ENCODE results near the gene DOK5. TPM values are rescaled to one million over a fixed set of nuclear protein-coding genes. Genes with fewer than 3 reads are reported as not detected.

Gene DOK5
- total RNA-seq, 1 donor, result 85.6 TPM

GRCh38 chr20:54605319-54605718, 129.9 kb downstream of the DOK5 start:
- no peak for TF ChIP-seq CTCF (IDR thresholded peaks at IDR 0.05; ENCODE audit: insufficient read depth, low read length)
- DNase-seq (ENCODE audit: low read depth), result no peak
- no peak overlapping the region for H3K4me3 ChIP-seq (ENCODE audit: low read depth, low read length)

GRCh38 chr20:54606380-54606779, 131.0 kb downstream of the DOK5 start:
- TF ChIP-seq CTCF (IDR thresholded peaks at IDR 0.05; ENCODE audit: insufficient read depth, low read length), result no peak
- no peak for DNase-seq (ENCODE audit: low read depth)
- H3K4me3 ChIP-seq (ENCODE audit: low read depth, low read length), result no peak overlapping the region

GRCh38 chr20:54608039-54608745, 132.8 kb downstream of the DOK5 start:
- TF ChIP-seq CTCF (IDR thresholded peaks at IDR 0.05; ENCODE audit: insufficient read depth, low read length), result no peak
- H3K4me3 ChIP-seq (ENCODE audit: low read depth, low read length), result no peak overlapping the region

GRCh38 chr20:54608943-54609342, 133.6 kb downstream of the DOK5 start:
- no peak for TF ChIP-seq CTCF (IDR thresholded peaks at IDR 0.05; ENCODE audit: insufficient read depth, low read length)
- DNase-seq (ENCODE audit: low read depth), result no peak
- H3K4me3 ChIP-seq (ENCODE audit: low read depth, low read length), result no peak overlapping the region

More at GRCh38 chr20:54608039-54608745, 132.8 kb downstream of the DOK5 start:
- DNase-seq (ENCODE audit: low read depth), result no peak

GRCh38 chr20:54611708-54612412, 136.5 kb downstream of the DOK5 start:
- TF ChIP-seq CTCF (IDR thresholded peaks at IDR 0.05; ENCODE audit: insufficient read depth, low read length), result no peak
- DNase-seq (ENCODE audit: low read depth), result no peak
- no peak overlapping the region for H3K4me3 ChIP-seq (ENCODE audit: low read depth, low read length)

GRCh38 chr20:54618412-54618811, 143.0 kb downstream of the DOK5 start:
- no peak for DNase-seq (ENCODE audit: low read depth)

More at GRCh38 chr20:54618412-54618811, 143.0 kb downstream of the DOK5 start:
- TF ChIP-seq CTCF (IDR thresholded peaks at IDR 0.05; ENCODE audit: insufficient read depth, low read length), result no peak
- H3K4me3 ChIP-seq (ENCODE audit: low read depth, low read length), result no peak overlapping the region

All from fibroblast of the aortic adventitia (primary cell).